DOHH2 (cell line): ENCODE measurements around the gene ARL15.

ENCODE experiments used
- H3F3A ChIP-seq: fragments of 200-600 bp; sonication (generic), shearing (Covaris generic); 2 replicates; pipeline ENCODE4 v1.6.0; 2016; ENCODE audit warnings: antibody characterized with exemption, mild to moderate bottlenecking; ENCODE audit not compliant: control insufficient read depth, insufficient read depth
- H3K27ac ChIP-seq: fragments of 200-600 bp; sonication (generic); 2 replicates; pipeline ENCODE4 v1.5.1; 2014; ENCODE audit warnings: low read depth, mild to moderate bottlenecking, low read length, moderate library complexity
- H3K27me3 ChIP-seq: fragments of 200-600 bp; sonication (generic); 2 replicates; pipeline ENCODE4 v1.6.1; 2014; ENCODE audit warnings: mild to moderate bottlenecking, low read length, mixed read lengths; ENCODE audit not compliant: control insufficient read depth
- H3K36me3 ChIP-seq: fragments of 200-600 bp; sonication (generic); 2 replicates; pipeline ENCODE4 v1.6.1; 2014; ENCODE audit warnings: mild to moderate bottlenecking, low read length, moderate library complexity, mixed read lengths; ENCODE audit not compliant: control insufficient read depth
- H3K4me1 ChIP-seq: fragments of 200-600 bp; sonication (generic); 2 replicates; pipeline ENCODE4 v1.6.1; 2014; ENCODE audit warnings: mild to moderate bottlenecking, low read length, mixed read lengths; ENCODE audit not compliant: control insufficient read depth
- H3K4me2 ChIP-seq: fragments of 200-600 bp; sonication (generic); 2 replicates; pipeline ENCODE4 v1.6.0; 2014; ENCODE audit warnings: mild to moderate bottlenecking, low read length, moderate library complexity
- H3K4me3 ChIP-seq: fragments of 200-600 bp; sonication (generic); 2 replicates; pipeline ENCODE4 v1.5.1; 2014; ENCODE audit warnings: mild to moderate bottlenecking, low read length, mixed read lengths
- H3K79me2 ChIP-seq: fragments of 200-600 bp; sonication (generic); 2 replicates; pipeline ENCODE4 v1.6.1; 2014; ENCODE audit warnings: mild to moderate bottlenecking, low read length, mixed read lengths; ENCODE audit not compliant: control insufficient read depth
- H3K9me2 ChIP-seq: fragments of 200-600 bp; sonication (generic); replicated peaks from 2 replicates; pipeline ENCODE4 v1.6.1; 2014; ENCODE audit warnings: mild to moderate bottlenecking, low read length, mixed read lengths; ENCODE audit not compliant: control insufficient read depth
- H3K9me3 ChIP-seq: fragments of 200-600 bp; sonication (generic); 2 replicates; pipeline ENCODE4 v1.6.1; 2014; ENCODE audit warnings: antibody characterized with exemption, low read length, mixed read lengths; ENCODE audit not compliant: control insufficient read depth, insufficient read depth
- H4K20me1 ChIP-seq: fragments of 200-600 bp; sonication (generic); 2 replicates; pipeline ENCODE4 v1.6.0; 2014; ENCODE audit warnings: low read depth, mild to moderate bottlenecking, antibody characterized with exemption, low read length, moderate library complexity; ENCODE audit not compliant: control insufficient read depth, insufficient read depth
- EZH2phosphoT487 ChIP-seq: fragments of 200-600 bp; sonication (generic); IDR thresholded peaks from 2 replicates; pipeline ENCODE4 v1.6.1; 2017; ENCODE audit warnings: borderline replicate concordance, mild to moderate bottlenecking, antibody characterized with exemption, low read length, moderate library complexity, mixed read lengths
- TF ChIP-seq, protein P1 (sequence below): fragments of 200-600 bp; sonication (generic); IDR thresholded peaks from one replicate; pipeline ENCODE4 v1.5.1; 2014; ENCODE audit warnings: antibody characterized with exemption, mild to moderate bottlenecking, low read depth, low read length; ENCODE audit not compliant: poor library complexity, severe bottlenecking

The ARL15 gene

GRCh38 chr5:54249210-54250028 lies 61.0 kb downstream of the ARL15 start:
- H3K27me3 ChIP-seq, result no peaks in the 10 kb centered on the region
- H3K79me2 ChIP-seq, result no peaks in the 10 kb centered on the region
- H4K20me1 ChIP-seq, result peaks cover 3% of the 10 kb centered on the region; the same call in 1 of the 2 replicates
- H3F3A ChIP-seq, result no peaks in the 10 kb centered on the region
- no peak overlapping the region for H3K4me3 ChIP-seq
- H3K9me2 ChIP-seq, result no peaks in the 10 kb centered on the region
- TF ChIP-seq EZH2phosphoT487, result no peak
- TF ChIP-seq, protein P1, sequence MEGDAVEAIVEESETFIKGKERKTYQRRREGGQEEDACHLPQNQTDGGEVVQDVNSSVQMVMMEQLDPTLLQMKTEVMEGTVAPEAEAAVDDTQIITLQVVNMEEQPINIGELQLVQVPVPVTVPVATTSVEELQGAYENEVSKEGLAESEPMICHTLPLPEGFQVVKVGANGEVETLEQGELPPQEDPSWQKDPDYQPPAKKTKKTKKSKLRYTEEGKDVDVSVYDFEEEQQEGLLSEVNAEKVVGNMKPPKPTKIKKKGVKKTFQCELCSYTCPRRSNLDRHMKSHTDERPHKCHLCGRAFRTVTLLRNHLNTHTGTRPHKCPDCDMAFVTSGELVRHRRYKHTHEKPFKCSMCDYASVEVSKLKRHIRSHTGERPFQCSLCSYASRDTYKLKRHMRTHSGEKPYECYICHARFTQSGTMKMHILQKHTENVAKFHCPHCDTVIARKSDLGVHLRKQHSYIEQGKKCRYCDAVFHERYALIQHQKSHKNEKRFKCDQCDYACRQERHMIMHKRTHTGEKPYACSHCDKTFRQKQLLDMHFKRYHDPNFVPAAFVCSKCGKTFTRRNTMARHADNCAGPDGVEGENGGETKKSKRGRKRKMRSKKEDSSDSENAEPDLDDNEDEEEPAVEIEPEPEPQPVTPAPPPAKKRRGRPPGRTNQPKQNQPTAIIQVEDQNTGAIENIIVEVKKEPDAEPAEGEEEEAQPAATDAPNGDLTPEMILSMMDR, result no peak
- H3K4me1 ChIP-seq, result peaks cover 10% of the 10 kb centered on the region
- no peak overlapping the region for H3K27ac ChIP-seq
- no peaks in the 10 kb centered on the region for H3K9me3 ChIP-seq
- H3K36me3 ChIP-seq, result no peaks in the 10 kb centered on the region
- H3K4me2 ChIP-seq, result no peak overlapping the region

DNA sequence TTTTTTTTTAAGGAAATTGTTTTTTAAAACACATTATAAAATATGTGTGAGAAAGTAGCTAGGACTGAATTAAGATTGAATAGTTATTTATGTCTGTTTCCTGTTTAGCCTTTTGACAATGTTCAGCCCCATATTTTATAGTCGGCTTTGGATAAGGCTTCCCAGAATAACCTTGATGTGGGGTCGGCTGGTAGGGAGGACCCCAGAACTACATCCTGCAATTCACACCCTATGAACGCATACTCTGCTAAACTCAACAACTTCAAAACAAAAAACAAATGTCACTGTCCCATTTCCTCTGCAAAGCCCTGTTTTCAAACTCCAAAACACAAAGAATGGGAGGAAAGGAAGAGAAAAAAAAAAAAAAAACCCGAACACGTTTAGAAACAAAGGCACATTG lies 63.1 kb downstream of the ARL15 start:
- H3K27ac ChIP-seq, result no peak overlapping the region
- no peaks in the 10 kb centered on the region for H3K79me2 ChIP-seq
- H3K27me3 ChIP-seq, result no peaks in the 10 kb centered on the region
- no peak overlapping the region for H3K4me2 ChIP-seq
- H3K4me3 ChIP-seq, result no peak overlapping the region
- no peak for TF ChIP-seq EZH2phosphoT487
- TF ChIP-seq, protein P1, result no peak
- H3K9me3 ChIP-seq, result no peaks in the 10 kb centered on the region
- no peaks in the 10 kb centered on the region for H3K9me2 ChIP-seq
- H4K20me1 ChIP-seq, result peaks cover 3% of the 10 kb centered on the region; the same call in 1 of the 2 replicates
- no peaks in the 10 kb centered on the region for H3F3A ChIP-seq
- H3K4me1 ChIP-seq, result peaks cover 10% of the 10 kb centered on the region
- H3K36me3 ChIP-seq, result no peaks in the 10 kb centered on the region

- no peaks in the 10 kb centered on the region for H3K79me2 ChIP-seq
- no peaks in the 10 kb centered on the region for H3K9me3 ChIP-seq
- H3K36me3 ChIP-seq, result no peaks in the 10 kb centered on the region
- H3F3A ChIP-seq, result no peaks in the 10 kb centered on the region
- no peaks in the 10 kb centered on the region for H3K9me2 ChIP-seq
- H3K4me1 ChIP-seq, result no peaks in the 10 kb centered on the region
- no peak overlapping the region for H3K27ac ChIP-seq
- H3K27me3 ChIP-seq, result no peaks in the 10 kb centered on the region
- H3K4me2 ChIP-seq, result no peak overlapping the region
- TF ChIP-seq, protein P1, result peak; percentile 66
- TF ChIP-seq EZH2phosphoT487, result no peak
- H3K4me3 ChIP-seq, result no peak overlapping the region
- peaks cover 5% of the 10 kb centered on the region; the same call in 1 of the 2 replicates for H4K20me1 ChIP-seq
These were observed 66.8 kb downstream of the ARL15 start for GRCh38 chr5:54243483-54244080.
